ENCODE results near the gene DGCR2.

The DGCR2 gene

GRCh38 chr22:19149991-19150390 lies 27.8 kb upstream of the DGCR2 start, which contains the start of gene GSC2:
Gene GSC2, minus strand, starts transcription at chr22:19150292. Its CDS starts 9 bp downstream, at chr22:19150283.
- Histone ChIP-seq H2AFZ (ENCODE audit: low read depth, low read length) (no peak within 1 kb of the TSS), H3K27me3 (ENCODE audit: low read depth, low read length) (no peaks in the 10 kb centered on the region; the same call in 1 of the 2 replicates), H3K9ac (ENCODE audit: low read length) (no peak within 1 kb of the TSS), H3K4me3 (ENCODE audit: low read length) (no peak within 1 kb of the TSS), H3K4me1 (ENCODE audit: low read length) (no peaks in the 10 kb centered on the region), H3K9me3 (ENCODE audit: insufficient read depth, low read length) (no peaks in the 10 kb centered on the region), H3K27ac (ENCODE audit: low read length) (no peak within 1 kb of the TSS), H3K4me2 (ENCODE audit: low read length) (no peak within 1 kb of the TSS), H3K36me3 (replicated peaks; ENCODE audit: low read depth, low read length) (no peaks in the 10 kb centered on the region), H4K20me1 (ENCODE audit: insufficient read depth, low read length) (no peaks in the 10 kb centered on the region), H3K79me2 (ENCODE audit: low read length) (no peaks in the 10 kb centered on the region)
- no peak for TF ChIP-seq CTCF (IDR thresholded peaks at IDR 0.05; ENCODE audit: low read depth, low read length)
- TF ChIP-seq EZH2phosphoT487 (IDR thresholded peaks at IDR 0.05; ENCODE audit: low read depth) = no peak

DNA sequence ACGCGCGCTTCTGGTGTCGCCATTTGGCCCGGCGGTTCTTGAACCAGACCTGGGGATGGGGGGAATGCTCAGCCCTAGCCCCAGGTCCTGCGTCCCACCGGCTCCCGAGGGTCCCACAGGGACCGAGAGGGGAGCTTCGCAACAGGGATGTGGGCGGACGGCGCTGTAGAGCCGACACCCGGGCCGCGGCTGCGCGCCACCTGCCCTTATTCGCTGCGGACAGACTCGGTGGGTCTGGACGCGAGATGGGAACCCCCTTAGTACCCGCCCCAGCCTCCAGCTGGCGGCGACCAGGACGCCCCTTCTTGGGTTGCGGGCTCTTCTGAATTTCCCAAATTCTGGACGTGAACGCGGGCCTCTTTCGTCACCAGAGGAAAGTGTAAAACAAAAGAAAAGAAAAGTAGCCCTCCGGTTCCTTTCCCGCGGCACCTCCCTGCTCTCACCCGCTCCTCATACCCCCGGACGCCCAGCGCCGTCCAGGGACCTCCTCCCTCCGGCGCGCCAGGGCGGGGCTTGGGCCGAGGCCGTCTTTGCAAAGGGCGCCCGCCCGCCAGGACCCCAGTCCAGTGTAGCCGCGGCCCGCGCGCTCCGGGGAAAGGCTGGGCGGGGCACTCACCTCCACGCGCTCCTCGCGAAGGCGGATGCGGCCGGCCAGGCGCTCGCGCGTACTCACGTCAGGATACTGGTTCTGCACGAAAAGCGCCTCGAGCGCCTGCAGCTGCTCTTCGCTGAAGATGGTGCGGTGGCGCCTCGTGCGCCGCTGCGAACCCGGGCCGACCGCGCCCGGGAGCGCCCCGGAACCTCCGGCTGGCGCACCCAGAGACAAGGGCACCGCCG lies 27.1 kb upstream of the DGCR2 start:
- Histone ChIP-seq H3K36me3 (replicated peaks; ENCODE audit: low read depth, low read length) (no peaks in the 10 kb centered on the region), H3K27ac (ENCODE audit: low read length) (no peak overlapping the region), H3K4me1 (ENCODE audit: low read length) (no peaks in the 10 kb centered on the region), H3K79me2 (ENCODE audit: low read length) (peaks cover 2% of the 10 kb centered on the region), H2AFZ (ENCODE audit: low read depth, low read length) (no peak overlapping the region), H3K4me2 (ENCODE audit: low read length) (no peak overlapping the region), H4K20me1 (ENCODE audit: insufficient read depth, low read length) (no peaks in the 10 kb centered on the region), H3K27me3 (ENCODE audit: low read depth, low read length) (no peaks in the 10 kb centered on the region; the same call in 1 of the 2 replicates), H3K9ac (ENCODE audit: low read length) (no peak overlapping the region), H3K4me3 (ENCODE audit: low read length) (no peak overlapping the region), H3K9me3 (ENCODE audit: insufficient read depth, low read length) (no peaks in the 10 kb centered on the region)
- TF ChIP-seq CTCF (IDR thresholded peaks at IDR 0.05; ENCODE audit: low read depth, low read length) = no peak
- TF ChIP-seq EZH2phosphoT487 (IDR thresholded peaks at IDR 0.05; ENCODE audit: low read depth) = no peak

DNA sequence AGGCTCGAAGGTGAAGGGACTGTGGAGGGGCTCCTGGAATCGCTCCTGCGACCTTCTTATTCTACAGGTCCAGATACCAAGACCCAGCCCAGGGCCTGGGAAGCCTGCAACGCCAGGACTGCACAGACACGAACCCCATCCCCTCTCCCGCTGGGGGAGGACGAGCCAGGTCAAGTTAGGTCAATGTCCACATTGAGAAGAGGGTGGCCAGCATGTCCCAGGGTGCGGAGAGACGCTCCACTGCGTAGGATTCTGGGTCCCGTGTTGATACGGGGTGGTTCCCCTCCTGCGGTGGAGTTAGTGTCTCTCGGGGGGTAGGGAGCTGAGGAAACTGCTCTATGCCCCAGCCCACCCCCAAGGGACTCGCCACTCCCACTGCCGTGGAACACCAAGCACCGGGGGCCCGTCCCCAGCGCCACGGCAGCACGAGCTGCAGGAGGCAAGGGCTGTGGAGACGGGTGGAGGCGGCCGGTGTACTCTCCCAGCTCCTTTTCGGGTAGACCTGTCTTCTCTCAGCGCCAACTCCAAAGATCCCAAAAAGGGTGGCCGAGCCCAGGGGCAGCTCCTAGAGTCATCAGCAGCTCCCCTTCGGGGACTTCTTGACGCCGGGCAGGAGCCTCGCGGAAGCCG lies 26.3 kb upstream of the DGCR2 start:
- H2AFZ ChIP-seq (ENCODE audit: low read depth, low read length) = no peak overlapping the region

More for the DNA sequence above, 26.3 kb upstream of the DGCR2 start:
- Histone ChIP-seq H4K20me1 (ENCODE audit: insufficient read depth, low read length) (no peaks in the 10 kb centered on the region), H3K4me1 (ENCODE audit: low read length) (peaks cover 4% of the 10 kb centered on the region; the same call in 1 of the 2 replicates), H3K36me3 (replicated peaks; ENCODE audit: low read depth, low read length) (no peaks in the 10 kb centered on the region), H3K79me2 (ENCODE audit: low read length) (peaks cover 10% of the 10 kb centered on the region), H3K27me3 (ENCODE audit: low read depth, low read length) (no peaks in the 10 kb centered on the region; the same call in 1 of the 2 replicates), H3K9me3 (ENCODE audit: insufficient read depth, low read length) (no peaks in the 10 kb centered on the region), H3K4me3 (ENCODE audit: low read length) (no peak overlapping the region), H3K9ac (ENCODE audit: low read length) (no peak overlapping the region), H3K27ac (ENCODE audit: low read length) (no peak overlapping the region), H3K4me2 (ENCODE audit: low read length) (no peak overlapping the region)
- TF ChIP-seq EZH2phosphoT487 (IDR thresholded peaks at IDR 0.05; ENCODE audit: low read depth) = no peak
- TF ChIP-seq CTCF (IDR thresholded peaks at IDR 0.05; ENCODE audit: low read depth, low read length) = no peak

Measured in OCI-LY3 (cell line).